Left renal cortex interstitium (tissue), 4 donors: ENCODE results near the gene CMTM4. TPM values are rescaled to one million over a fixed set of nuclear protein-coding genes. Genes with fewer than 3 reads are reported as not detected.
"Not testable (repeated sequence)": the region's sequence is repeated elsewhere in the genome, so short reads cannot be mapped to it uniquely, and the experiment has no call there.

ENCODE experiments used
- DNase-seq, 4 donors: peaks; one replicate each; pipeline ENCODE4 v3.0.0-alpha.2; 2013; ENCODE audit warnings: low read depth in 4 of 4, low spot score in 2 of 4, missing footprints in 1 of 4
- polyA plus RNA-seq, 4 donors: library from polyadenylated mRNA; unstranded; fragments of 120-200 nt; gene quantifications; one replicate each; pipeline ENCODE4 v1.2.1, GENCODE V29; 2013; ENCODE audit not compliant: insufficient read length in 4 of 4

The CMTM4 gene
- polyA plus RNA-seq, 4 donors = 63.0 to 69.7 (median 66.8) TPM

DNA sequence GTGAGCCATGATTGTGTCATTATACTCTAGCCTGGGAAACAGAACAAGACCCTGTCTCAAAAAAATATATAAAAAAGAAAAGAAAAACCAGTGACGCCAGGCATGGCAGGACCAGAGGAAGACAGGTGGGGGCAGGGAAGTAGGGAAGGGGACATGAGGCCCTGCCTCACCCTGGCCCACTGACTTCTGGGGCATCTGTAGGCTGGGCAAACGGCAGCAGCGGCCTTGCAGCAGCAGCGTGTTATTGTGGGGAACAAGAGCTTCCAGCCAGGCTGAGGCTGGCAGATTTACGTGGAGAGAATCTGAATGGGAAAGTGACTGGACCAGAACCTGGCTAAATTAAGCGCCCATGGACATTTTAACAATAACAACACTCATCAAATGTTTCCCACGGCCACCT lies 19.4 kb downstream of the CMTM4 start:
- no peak for DNase-seq

DNA sequence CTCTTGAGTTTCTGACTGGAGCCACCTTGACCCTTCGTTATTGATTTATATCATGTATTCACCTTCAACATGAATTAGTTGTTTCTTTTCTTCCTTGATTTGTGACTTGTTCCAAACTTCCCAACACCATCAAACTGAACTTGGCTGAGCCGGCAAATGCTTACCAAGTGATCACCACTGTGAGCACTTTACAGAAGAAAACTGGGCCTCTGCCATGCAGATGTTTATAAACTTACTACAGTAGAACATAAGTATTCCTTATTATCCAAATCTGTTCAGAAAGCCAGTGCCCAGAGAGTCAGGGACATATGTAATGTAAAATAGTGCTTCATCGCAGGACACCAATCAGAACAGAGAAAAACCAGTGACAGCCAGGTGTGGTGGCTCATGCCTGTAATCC lies 19.9 kb downstream of the CMTM4 start:
- DNase-seq = no peak

DNA sequence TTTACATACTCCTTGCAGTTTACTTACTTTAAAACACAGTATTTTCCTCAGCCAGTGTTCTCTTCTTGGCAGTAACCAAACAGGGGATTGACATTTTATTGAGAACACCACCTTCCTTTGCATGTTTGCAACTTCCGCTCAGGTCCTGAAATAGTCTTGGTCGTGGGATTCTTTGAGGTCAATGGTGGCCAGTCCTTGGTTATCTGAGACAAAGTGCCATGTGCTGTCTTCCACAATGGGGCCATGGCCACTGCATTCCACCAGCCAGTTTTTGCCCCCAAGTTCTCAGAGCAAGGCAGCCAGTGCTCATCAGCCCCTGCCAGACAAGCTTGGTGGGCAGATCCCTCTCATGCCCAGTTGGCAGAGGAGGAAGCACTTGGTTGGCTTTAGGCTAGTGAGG lies 22.9 kb downstream of the CMTM4 start:
- no peak for DNase-seq

- DNase-seq = no peak
Measured at GRCh38 chr16:66670691-66671388, 25.7 kb downstream of the CMTM4 start.

DNA sequence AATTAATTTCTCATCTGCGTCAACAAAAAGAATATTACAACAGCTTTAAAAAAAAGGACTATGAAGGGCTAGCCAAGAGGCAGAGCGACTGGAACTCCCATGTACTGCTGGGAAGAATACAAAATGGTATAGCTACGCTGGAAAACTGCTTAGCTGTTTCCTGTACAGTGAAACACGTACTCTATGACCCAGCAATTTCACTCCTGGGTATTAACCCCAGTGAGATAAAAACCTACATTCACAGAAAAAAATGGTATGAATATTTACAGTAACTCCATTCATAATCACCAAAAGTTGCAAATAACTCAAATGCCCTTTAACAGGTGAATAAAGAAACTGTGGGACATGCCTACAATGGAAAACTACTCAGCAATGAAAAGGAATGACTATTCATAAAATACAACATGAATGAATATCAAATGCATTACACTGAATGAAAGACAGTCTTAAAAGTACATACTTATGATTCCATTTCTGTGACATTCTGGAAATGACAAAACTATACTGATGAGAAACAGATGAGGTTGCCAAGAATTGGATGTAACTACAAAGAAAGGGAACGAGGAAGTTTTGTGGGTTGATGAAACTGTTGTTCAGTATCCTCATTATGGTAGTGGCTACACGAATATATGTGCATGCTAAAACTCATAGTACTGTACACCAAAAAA lies 27.6 kb downstream of the CMTM4 start:
- no peak for DNase-seq

DNA sequence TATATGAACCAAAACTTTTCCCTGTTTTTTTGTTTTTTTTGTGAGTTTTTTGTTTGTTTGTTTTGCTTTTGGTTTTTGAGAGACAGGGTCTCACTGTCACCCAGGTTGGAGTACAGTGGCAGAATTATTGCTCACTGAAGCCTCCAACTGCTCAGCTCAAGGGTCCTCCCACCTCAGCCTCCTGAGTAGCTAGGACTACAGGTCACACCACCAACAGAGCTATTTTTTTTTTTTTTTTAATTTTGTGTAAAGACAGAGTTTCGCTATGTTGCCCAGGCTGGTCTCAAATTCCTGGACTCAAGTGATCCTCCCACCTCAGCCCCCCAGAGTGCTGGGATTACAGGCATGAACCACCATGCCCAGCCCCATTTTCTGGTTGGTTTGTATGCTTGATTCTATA lies 28.6 kb downstream of the CMTM4 start:
- DNase-seq = no peak

DNA sequence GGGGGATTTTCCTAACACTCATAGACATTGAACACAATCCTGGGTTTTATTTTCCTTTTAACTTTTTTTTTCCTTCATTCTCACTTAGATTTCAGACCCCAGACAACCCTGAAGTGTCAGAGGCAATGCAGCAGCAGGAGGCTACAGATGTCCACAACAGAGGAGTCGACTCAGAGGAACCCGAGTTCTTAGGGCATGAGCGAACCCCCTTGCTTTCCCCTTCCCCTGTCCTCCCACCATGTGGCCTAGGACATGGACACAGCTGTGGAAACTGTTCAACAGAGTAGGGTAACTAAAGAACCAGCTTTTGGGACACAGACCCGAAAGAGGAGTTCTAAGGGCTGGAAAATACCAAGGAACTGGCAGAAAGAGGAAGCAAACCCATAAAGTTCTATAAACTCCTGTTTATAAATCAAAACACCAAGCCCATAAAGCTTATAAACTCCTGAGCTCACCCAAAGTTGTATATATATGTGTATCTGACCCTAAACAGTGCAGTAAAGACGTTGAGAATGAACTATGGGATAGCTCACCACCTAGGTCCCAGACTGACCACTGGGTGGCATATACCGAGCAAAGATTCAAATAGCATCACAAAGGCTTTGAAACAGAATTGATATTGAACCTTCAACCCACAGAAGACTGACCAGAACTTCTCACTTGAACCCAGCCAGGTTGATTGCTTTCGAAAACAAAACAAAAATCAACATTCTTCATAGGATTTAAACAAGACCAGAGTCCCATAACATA lies 33.9 kb downstream of the CMTM4 start:
- DNase-seq = no peak

GRCh38 chr16:66661671-66662346 lies 34.7 kb downstream of the CMTM4 start:
- not testable (repeated sequence) for DNase-seq

- DNase-seq = no peak
Measured at GRCh38 chr16:66661210-66661560, 35.4 kb downstream of the CMTM4 start.

DNA sequence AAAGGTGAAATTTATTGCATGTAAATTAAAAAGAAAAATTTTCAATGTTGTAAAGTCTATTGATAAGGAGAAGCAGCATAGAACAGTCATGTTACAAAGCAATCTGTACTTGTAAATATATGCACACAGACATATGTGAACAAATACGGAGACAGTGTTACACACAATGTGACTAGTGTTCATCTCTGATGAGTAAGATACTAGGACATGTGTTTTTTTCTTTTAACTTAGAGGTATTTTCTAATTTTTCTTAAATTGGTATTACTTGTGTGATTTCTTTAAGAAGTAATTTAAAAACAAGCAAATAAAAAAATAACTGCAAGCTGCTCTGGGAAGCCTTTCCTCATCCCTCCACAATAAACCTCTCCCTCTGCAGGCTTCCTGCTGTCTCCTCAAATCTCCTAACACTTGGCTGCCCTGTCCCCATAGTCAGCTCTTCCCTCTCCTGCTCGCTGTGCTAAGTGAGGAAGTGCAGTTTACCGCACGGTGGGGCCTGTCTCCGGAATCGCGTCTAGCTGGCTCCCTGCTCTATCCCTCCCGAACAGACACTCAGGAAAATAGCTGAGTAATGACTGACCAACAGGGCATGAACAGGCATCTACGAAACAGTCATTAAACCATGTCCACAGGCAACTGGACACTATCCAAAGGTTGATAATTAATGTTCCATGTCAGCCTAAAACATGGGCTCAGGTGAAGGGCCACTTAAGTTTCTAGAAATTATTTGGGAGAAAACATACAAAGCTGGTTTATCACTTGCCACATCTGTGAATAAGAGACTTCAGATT lies 35.9 kb downstream of the CMTM4 start:
- peak; percentile 46 to 66 (median 51) for DNase-seq

GRCh38 chr16:66658860-66659190 lies 37.7 kb downstream of the CMTM4 start:
- DNase-seq = no peak

- DNase-seq = no peak
Measured at GRCh38 chr16:66658143-66658859, 38.2 kb downstream of the CMTM4 start.

GRCh38 chr16:66656547-66656946 lies 40.0 kb downstream of the CMTM4 start:
- no peak for DNase-seq

DNA sequence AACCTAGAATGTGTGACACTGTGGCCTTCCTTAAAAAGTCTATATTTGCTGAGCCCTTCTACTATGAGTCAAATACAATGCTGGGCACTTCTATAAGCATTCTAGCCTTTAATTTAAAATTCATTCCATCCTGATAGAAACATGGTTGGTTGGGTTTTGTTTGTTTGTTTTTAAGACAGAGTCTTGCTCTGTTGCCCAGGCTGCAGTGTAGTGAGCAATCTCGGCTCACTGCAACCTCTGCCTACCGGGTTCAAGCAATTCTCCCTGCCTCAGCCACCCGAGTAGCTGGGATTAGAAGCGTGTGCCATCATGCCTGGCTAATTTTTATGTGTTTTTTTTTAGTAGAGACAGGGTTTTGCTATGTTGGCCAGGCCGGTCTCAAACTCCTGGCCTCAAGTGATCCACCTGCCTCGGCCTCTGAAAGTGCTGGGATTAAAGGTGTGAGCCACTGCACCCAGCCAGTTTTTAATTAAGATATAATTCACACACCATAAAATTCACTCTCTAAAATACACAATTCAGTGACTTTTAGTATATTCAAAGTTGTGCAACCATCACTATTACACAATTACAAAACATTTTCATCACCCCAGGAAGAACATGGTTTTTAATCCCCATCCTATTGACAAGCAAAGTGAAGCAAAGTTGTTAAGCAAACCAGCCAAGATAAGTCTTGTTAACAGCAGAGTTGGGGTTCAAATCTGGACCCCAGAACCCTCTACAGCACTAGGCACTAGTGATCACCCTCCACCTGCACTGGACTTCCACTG lies 42.8 kb downstream of the CMTM4 start:
- DNase-seq = no peak

GRCh38 chr16:66652661-66653360 lies 43.7 kb downstream of the CMTM4 start:
- DNase-seq = no peak

DNA sequence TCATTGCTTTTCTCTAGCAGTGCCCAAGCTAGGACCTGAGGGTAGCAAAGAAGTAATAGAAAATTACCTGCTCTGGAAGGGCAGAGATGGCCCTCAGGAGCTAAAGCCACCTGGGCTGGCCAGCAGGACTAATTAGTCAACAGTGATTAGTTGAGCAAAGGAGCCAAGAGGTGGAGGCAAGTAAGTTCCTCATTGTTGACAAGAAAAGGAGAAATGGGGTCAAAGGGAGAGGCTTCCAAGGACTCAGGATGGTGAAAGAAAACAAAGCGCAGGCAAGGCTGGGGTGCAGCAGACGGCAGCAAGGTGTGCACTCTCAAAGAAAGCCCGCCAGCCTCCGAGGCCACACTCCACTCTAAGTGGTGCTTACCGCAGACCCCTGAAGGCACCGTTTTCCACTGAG lies 44.6 kb downstream of the CMTM4 start:
- no peak for DNase-seq

GRCh38 chr16:66651474-66651765 lies 45.1 kb downstream of the CMTM4 start:
- no peak for DNase-seq

DNA sequence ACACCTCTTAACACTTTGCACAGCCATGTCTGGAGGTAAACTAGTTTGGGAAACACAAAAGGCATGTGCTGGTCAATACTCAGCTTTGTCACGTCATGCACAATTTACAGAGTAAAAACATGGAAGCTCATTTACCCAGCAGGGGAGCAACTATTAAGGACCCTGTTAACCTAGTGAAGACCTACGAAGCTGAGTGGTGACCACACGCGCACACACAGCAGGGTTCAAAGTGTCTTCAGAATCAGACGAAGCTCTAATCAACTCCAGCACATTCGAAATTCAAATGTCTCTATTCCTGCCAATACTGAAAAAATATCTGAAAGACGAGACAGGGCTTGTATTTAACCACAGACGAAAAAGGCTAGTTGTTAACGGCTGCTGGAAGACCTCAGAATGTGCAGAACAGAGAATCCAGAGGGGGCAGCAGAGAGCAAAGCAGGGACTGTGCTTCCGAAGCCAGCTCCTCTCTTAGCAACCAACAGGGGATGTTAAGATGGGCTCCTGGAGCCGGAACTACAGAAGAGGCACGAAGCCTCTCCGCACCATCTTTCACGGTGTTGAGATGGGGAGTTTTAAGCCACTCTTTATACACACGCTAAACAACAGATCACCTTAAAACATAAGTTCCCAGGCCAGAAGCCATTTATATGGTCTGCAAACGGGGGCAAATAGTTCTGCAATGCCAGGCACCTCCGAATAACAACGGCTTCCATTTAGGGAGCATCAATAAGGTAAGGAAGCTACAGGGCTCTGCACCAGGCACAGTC lies 45.7 kb downstream of the CMTM4 start:
- peak; percentile 70 to 88 (median 74) for DNase-seq
